ENCODE measurements around the gene CBLN3.
A peak's percentile ranks its signal among the peaks of the same experiment; 100 is the strongest.

The CBLN3 gene

GRCh38 chr14:24438223-24439097 is 9.0 kb upstream of the CBLN3 start:
- TF ChIP-seq, protein P1, sequence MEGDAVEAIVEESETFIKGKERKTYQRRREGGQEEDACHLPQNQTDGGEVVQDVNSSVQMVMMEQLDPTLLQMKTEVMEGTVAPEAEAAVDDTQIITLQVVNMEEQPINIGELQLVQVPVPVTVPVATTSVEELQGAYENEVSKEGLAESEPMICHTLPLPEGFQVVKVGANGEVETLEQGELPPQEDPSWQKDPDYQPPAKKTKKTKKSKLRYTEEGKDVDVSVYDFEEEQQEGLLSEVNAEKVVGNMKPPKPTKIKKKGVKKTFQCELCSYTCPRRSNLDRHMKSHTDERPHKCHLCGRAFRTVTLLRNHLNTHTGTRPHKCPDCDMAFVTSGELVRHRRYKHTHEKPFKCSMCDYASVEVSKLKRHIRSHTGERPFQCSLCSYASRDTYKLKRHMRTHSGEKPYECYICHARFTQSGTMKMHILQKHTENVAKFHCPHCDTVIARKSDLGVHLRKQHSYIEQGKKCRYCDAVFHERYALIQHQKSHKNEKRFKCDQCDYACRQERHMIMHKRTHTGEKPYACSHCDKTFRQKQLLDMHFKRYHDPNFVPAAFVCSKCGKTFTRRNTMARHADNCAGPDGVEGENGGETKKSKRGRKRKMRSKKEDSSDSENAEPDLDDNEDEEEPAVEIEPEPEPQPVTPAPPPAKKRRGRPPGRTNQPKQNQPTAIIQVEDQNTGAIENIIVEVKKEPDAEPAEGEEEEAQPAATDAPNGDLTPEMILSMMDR (IDR thresholded peaks at IDR 0.05; ENCODE audit: low read depth, low read length, missing control alignments): no peak
- no peak overlapping the region for H3K4me3 ChIP-seq (ENCODE audit: low read depth, low read length)
- no peak for DNase-seq (ENCODE audit: low read depth)

GRCh38 chr14:24437736-24438067 is 8.2 kb upstream of the CBLN3 start:
- no peak for DNase-seq (ENCODE audit: low read depth)
- TF ChIP-seq, protein P1 (IDR thresholded peaks at IDR 0.05; ENCODE audit: low read depth, low read length, missing control alignments): no peak
- H3K4me3 ChIP-seq (ENCODE audit: low read depth, low read length): no peak overlapping the region

DNA sequence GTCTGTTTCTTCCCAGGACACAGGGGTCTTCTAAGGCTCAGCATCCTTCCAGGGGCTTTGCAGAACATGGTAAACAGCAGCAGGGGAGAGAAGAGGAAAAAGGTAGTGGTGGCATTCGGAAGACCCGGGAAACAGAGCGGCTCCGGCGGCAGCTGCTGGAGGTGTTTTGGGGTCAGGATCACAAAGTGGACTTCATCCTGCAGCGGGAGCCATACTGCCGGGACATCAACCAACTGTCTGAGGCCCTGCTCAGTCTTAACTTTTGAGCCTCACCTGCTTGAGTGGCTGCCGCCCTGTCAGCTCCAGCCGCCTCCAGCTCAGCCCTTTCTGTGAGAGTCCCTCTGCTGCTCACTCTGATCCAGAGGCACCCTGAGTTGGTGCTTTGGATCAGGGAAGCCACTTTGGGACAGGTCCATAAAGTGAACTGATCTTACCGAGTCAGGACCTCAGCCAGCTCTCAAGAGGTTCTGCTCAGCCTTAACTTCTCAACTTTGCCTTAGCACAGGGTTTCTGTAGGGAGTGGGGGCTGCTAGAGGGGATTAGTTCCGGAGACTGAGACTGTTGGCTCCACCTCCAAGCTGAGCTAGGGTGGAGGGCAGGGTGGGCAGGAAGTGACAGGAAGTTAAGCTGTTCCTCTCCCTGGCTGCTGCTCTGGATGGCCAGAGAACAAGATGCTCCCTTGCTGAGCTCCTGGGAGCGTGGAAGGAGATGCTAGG is 7.7 kb upstream of the CBLN3 start:
- DNase-seq (ENCODE audit: low read depth): no peak
- H3K4me3 ChIP-seq (ENCODE audit: low read depth, low read length): no peak overlapping the region
- TF ChIP-seq, protein P1 (IDR thresholded peaks at IDR 0.05; ENCODE audit: low read depth, low read length, missing control alignments): no peak

- H3K4me3 ChIP-seq (ENCODE audit: low read depth, low read length): no peak overlapping the region
- peak; percentile 19 for DNase-seq (ENCODE audit: low read depth)
- TF ChIP-seq, protein P1 (IDR thresholded peaks at IDR 0.05; ENCODE audit: low read depth, low read length, missing control alignments): peak; percentile 76
Observed at GRCh38 chr14:24436355-24437019, 7.0 kb upstream of the CBLN3 start.

DNA sequence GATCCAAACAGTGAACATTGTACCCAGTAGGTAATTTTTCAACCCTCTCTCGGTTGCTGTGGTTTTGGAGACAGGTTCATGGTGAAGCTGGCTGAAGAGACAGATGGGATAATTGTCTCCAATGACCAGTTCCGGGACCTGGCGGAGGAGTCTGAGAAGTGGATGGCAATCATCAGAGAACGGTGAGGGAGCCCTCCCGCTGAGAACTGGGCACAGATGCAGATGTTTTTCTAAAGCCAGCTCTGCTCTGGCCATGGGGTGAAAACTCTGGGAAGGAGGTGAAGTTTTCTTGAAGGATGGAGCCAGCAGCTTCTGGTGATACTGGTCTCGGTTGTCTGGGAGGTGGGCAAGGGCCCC is 6.5 kb upstream of the CBLN3 start:
- TF ChIP-seq, protein P1 (IDR thresholded peaks at IDR 0.05; ENCODE audit: low read depth, low read length, missing control alignments): no peak
- DNase-seq (ENCODE audit: low read depth): no peak
- H3K4me3 ChIP-seq (ENCODE audit: low read depth, low read length): no peak overlapping the region

GRCh38 chr14:24435192-24435810 is 5.8 kb upstream of the CBLN3 start:
- DNase-seq (ENCODE audit: low read depth): no peak
- TF ChIP-seq, protein P1 (IDR thresholded peaks at IDR 0.05; ENCODE audit: low read depth, low read length, missing control alignments): no peak
- no peak overlapping the region for H3K4me3 ChIP-seq (ENCODE audit: low read depth, low read length)
